ENCODE data around the gene ZC3H10. TPM values are rescaled to one million over a fixed set of nuclear protein-coding genes. Genes with fewer than 3 reads are reported as not detected.
A peak's percentile ranks its signal among the peaks of the same experiment; 100 is the strongest.
"Not testable (repeated sequence)": the region's sequence is repeated elsewhere in the genome, so short reads cannot be mapped to it uniquely, and the experiment has no call there.

Gene ZC3H10, protein sequence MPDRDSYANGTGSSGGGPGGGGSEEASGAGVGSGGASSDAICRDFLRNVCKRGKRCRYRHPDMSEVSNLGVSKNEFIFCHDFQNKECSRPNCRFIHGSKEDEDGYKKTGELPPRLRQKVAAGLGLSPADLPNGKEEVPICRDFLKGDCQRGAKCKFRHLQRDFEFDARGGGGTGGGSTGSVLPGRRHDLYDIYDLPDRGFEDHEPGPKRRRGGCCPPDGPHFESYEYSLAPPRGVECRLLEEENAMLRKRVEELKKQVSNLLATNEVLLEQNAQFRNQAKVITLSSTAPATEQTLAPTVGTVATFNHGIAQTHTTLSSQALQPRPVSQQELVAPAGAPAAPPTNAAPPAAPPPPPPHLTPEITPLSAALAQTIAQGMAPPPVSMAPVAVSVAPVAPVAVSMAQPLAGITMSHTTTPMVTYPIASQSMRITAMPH
- 10 to 100 TPM in 1 of 2 donors, 1 to 10 TPM in 1; 7.1 to 15.0 TPM for total RNA-seq

DNA sequence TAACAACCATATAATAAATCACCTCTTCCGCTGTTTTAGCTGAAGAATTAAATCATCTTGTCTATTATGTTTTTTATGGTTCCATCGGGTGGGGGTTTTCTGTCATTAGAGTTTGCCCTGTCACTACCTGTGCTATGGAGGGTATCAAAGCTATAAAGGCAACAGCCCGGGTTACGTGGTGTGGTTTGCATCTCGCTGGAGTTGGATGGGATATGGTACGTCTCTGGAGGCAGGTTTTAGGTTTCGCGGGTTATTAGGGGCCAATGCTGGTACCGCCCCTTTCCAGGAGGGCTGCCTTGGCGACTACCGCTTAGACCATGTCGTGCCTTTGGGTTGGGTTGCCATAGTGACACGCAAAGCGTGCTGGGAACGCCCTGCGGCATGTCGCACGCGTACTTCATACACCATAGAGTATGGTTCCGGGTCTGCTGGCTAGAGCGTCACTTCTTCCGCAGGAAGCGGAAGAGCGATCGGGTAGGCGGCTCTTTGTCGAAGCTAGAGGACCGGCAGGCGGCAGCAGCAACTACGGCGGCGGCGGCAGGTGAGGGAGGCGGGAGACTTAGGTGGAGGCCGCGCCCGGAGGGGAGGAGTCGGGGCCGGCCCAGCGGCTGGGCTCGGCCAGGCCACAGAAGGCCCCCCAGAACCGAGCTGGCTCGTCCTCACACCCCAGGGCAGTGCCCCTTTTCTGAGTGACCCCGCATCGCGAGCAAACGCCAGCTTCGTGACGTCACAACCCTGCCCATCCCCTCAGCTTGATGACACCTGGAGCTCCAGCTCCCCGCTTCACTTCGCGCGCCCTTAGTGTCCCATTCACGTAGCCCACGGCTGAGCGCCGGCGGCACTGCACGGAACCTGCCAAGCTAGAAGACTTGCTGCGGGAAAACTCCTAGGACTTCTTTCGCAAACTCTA lies at the start of gene ZC3H10:
Gene ZC3H10, plus strand, starts transcription at position 489 of the 910 bp plus-strand sequence. CDS start 2,297 bp downstream, outside the sequence.
- H3K27ac Mint-ChIP-seq: peak within 1 kb of the TSS; percentile 96 to 100
- H3K36me3 Mint-ChIP-seq: peaks cover 28 to 31% of the 10 kb centered on the region in 2 donors
- H3K9me3 Mint-ChIP-seq: no peaks in the 10 kb centered on the region
- peak; percentile 96 to 98 for DNase-seq (ENCODE audit: low spot score in 2 of 2)
- peak; percentile 87 to 91 for ATAC-seq

DNA sequence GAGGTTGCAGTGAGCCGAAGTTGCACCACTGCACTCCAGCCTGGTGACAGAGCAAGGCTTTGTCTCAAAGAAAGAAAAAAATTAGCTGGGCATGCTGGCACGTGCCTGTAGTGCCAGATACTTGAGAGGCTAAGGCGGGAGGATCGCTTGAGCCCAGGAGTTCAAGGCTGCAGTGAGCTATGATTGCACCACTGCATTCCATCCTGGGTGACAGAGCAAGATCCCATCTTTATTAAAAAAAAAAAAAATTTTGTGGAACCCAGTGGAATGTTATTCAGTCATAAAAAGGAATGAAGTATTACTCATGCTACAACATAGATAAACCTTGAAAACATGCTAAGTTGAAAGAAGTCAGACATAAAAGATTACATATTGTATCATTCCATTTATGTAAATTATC lies 46.4 kb upstream of the ZC3H10 start:
- no peak overlapping the region for H3K27ac Mint-ChIP-seq
- H3K36me3 Mint-ChIP-seq: no peaks in the 10 kb centered on the region
- no peaks in the 10 kb centered on the region for H3K9me3 Mint-ChIP-seq
- DNase-seq (ENCODE audit: low spot score in 2 of 2) (no peak), ATAC-seq (no peak)

GRCh38 chr12:56074396-56074795 lies 43.7 kb upstream of the ZC3H10 start:
- no peak overlapping the region for H3K27ac Mint-ChIP-seq
- ATAC-seq (no peak), DNase-seq (ENCODE audit: low spot score in 2 of 2) (no peak)

GRCh38 chr12:56077966-56078365 lies 40.1 kb upstream of the ZC3H10 start:
- DNase-seq (ENCODE audit: low spot score in 2 of 2); H3K9me3 Mint-ChIP-seq; H3K36me3 Mint-ChIP-seq; H3K27ac Mint-ChIP-seq; ATAC-seq: not testable (repeated sequence)

More at GRCh38 chr12:56074396-56074795, 43.7 kb upstream of the ZC3H10 start:
- no peaks in the 10 kb centered on the region for H3K36me3 Mint-ChIP-seq
- no peaks in the 10 kb centered on the region for H3K9me3 Mint-ChIP-seq

DNA sequence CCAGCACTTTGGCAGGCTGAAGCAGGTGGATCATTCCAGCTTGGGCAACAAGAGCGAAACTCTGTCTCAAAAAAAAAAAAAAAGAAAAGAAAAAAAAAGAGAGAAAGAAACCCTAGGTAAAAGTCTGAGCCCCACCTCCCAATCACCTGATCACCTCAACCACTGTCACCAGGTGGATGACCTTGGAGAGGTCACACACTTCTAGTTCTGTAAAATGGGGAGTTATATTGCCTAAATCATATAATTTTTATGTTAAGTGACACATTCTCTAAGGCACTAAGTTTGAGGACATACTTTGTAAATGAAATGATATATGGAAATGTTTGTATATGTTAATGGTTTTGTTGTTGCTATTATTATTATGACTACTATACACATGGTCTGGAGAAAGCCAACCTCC lies 39.6 kb upstream of the ZC3H10 start:
- Mint-ChIP-seq H3K36me3 (no peaks in the 10 kb centered on the region), H3K27ac (no peak overlapping the region), H3K9me3 (no peaks in the 10 kb centered on the region)
- DNase-seq (ENCODE audit: low spot score in 2 of 2) (no peak), ATAC-seq (no peak)

DNA sequence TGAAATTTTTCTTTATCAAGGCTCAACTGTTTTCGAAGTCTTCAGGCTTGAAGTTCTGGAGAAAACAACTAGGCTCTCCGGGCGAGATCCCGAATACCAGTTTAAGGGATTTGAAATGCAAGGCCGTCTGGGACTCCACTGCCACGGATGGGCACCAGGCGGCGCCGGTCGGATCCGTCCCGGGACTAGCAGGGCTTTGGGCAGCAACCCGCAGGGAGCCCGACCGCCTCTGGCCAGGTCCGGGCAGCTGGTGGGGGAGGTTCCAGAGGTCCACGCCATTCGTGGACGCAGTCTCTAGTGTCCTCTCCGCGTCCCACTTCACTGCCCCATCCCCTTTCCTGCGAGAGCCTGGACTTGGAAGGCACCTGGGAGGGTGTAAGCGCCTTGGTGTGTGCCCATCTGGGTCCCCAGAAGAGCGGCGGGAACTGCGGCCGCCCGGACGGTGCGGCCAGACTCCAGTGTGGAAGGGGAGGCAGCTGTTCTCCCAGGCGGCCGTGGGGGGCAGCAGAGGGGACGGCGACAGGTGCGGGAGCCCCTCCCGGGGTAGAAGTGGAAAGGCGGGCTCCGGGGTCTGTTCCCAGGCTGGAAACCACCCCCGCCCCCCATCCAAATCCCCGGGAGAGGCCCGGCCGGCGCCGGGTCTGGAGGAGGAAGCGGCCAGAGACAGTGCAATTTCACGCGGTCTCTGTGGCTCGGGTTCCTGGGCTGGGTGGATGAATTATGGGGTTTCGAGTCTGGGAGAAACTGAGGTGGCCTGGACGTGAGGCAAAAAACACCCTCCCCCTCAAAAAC lies 38.9 kb upstream of the ZC3H10 start:
- Mint-ChIP-seq H3K36me3 (no peaks in the 10 kb centered on the region), H3K9me3 (no peaks in the 10 kb centered on the region), H3K27ac (no peak overlapping the region)
- DNase-seq (ENCODE audit: low spot score in 2 of 2) (peak; percentile 65 to 78), ATAC-seq (peak; percentile 51 to 55)

GRCh38 chr12:56079723-56080555 lies 38.1 kb upstream of the ZC3H10 start, which contains the start of gene ERBB3:
Gene ERBB3, plus strand, starts transcription at chr12:56080165. Its CDS starts 136 bp downstream, at chr12:56080301.
- Mint-ChIP-seq H3K9me3 (no peaks in the 10 kb centered on the region), H3K36me3 (no peaks in the 10 kb centered on the region), H3K27ac (no peak within 1 kb of the TSS)
- ATAC-seq (peak; percentile 92 to 95), DNase-seq (ENCODE audit: low spot score in 2 of 2) (peak; percentile 67 to 72)

DNA sequence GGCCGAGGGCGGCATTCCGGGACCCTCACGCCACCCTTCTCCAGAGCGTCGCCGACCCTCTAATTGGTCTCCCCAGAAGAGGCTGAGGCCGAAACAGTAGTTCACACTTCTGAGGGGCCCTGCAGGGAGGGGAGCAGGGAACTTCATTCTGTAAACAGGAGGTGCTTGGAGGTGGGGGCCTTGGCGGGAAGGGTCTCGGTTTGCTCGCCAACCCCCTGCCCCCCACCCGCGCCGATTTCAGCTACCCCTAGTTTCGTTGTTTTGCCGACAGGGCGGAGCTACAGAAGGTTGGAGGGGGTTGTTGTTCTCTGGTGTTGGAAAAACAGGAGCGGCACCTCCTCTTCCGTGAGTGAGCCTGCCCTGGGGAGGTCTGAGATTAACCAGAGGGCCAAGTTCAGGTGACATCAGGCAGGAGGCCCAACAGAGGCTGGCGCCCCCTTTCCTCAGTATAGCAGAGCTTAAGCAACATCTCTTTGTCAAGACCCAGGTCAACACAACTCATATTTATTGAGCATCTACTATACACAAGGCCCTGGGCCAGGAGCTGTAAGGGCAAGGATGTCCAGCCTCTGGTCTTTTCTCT lies 37.4 kb upstream of the ZC3H10 start:
- ATAC-seq: no peak
- no peaks in the 10 kb centered on the region for H3K9me3 Mint-ChIP-seq
- H3K36me3 Mint-ChIP-seq: no peaks in the 10 kb centered on the region
- no peak overlapping the region for H3K27ac Mint-ChIP-seq
- no peak for DNase-seq (ENCODE audit: low spot score in 2 of 2)

- ATAC-seq (no peak), DNase-seq (ENCODE audit: low spot score in 2 of 2) (no peak)
- no peaks in the 10 kb centered on the region for H3K9me3 Mint-ChIP-seq
- no peak overlapping the region for H3K27ac Mint-ChIP-seq
- no peaks in the 10 kb centered on the region for H3K36me3 Mint-ChIP-seq
Observed at GRCh38 chr12:56081393-56082347, 36.4 kb upstream of the ZC3H10 start.

DNA sequence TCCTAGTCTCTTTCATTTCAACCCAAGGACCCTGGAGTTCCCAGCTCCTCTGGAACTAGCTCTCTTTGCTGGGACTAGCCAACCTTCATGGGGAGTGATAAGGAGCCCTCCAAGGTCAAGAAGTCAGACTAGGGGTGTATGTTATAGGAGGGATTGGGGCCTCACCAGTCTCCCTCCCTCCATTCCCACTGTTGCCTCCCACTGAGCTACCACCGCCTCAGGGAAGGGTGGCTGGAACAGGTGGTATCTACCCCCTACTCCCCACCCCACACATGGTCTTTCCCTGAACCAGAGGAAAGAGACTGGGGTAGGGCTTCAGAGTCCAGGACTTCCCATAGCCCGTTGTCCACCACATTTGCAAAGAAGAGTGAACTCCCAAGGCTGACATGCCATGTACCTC lies 35.7 kb upstream of the ZC3H10 start:
- Mint-ChIP-seq H3K27ac (no peak overlapping the region), H3K9me3 (no peaks in the 10 kb centered on the region), H3K36me3 (no peaks in the 10 kb centered on the region)
- ATAC-seq (no peak), DNase-seq (ENCODE audit: low spot score in 2 of 2) (no peak)

GRCh38 chr12:56082967-56083366 lies 35.1 kb upstream of the ZC3H10 start:
- Mint-ChIP-seq H3K36me3 (no peaks in the 10 kb centered on the region), H3K27ac (no peak overlapping the region), H3K9me3 (no peaks in the 10 kb centered on the region)
- ATAC-seq (no peak), DNase-seq (ENCODE audit: low spot score in 2 of 2) (no peak)

DNA sequence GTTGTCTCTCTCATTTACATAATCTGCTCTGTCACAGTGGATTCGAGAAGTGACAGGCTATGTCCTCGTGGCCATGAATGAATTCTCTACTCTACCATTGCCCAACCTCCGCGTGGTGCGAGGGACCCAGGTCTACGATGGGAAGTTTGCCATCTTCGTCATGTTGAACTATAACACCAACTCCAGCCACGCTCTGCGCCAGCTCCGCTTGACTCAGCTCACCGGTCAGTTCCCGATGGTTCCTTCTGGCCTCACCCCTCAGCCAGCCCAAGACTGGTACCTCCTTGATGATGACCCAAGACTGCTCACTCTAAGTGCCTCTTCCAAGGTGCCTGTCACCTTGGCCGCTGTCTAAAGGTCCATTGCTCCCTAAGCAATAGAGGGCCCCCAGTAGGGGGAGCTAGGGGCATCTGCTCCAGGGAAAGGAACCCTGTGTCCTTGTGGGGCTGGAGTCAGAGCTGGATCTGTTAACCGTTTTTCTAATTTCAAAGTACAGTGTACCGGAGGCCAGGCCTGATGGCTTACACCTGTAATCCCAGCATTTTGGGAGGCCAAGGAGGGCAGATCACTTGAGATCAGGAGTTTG lies 33.0 kb upstream of the ZC3H10 start:
- H3K36me3 Mint-ChIP-seq: no peaks in the 10 kb centered on the region
- ATAC-seq (peak; percentile 67 to 73), DNase-seq (ENCODE audit: low spot score in 2 of 2) (peak in 1 of 2 donors; percentile 59)
- H3K27ac Mint-ChIP-seq: no peak overlapping the region
- no peaks in the 10 kb centered on the region for H3K9me3 Mint-ChIP-seq

GRCh38 chr12:56086096-56086495 lies 32.0 kb upstream of the ZC3H10 start:
- Mint-ChIP-seq H3K9me3 (no peaks in the 10 kb centered on the region), H3K36me3 (no peaks in the 10 kb centered on the region), H3K27ac (no peak overlapping the region)
- DNase-seq (ENCODE audit: low spot score in 2 of 2): no peak
- ATAC-seq: no peak

DNA sequence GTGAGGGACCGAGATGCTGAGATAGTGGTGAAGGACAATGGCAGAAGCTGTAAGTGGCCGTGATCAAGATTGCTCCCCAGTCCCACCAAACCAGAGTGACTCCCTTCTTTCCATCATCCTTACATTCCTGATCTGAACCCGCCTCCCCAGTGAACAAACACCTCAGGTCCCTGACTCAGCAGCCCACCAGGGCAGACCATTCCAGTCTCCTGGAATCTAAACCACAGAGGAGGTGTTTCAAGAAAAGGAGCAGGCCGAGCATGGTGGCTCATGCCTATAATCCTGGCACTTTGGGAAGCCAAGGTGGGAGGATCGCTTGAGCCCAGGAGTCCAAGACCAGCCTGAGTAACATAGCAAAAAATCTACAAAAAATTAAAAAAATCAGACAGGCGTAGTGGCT lies 31.5 kb upstream of the ZC3H10 start:
- H3K9me3 Mint-ChIP-seq: no peaks in the 10 kb centered on the region
- DNase-seq (ENCODE audit: low spot score in 2 of 2) (no peak), ATAC-seq (no peak)
- H3K36me3 Mint-ChIP-seq: no peaks in the 10 kb centered on the region
- H3K27ac Mint-ChIP-seq: no peak overlapping the region

Measured in activated naive CD4-positive, alpha-beta T cell treated with anti-CD3 and anti-CD28 coated beads, Interleukin-2, amount 50 U/mL, for 72 hours (primary cell).